Posterior cingulate gyrus (tissue), 11 donors: Measurements from ENCODE around the gene SLC11A2.
"Not testable (repeated sequence)": the region's sequence is repeated elsewhere in the genome, so short reads cannot be mapped to it uniquely, and the experiment has no call there.

Experiments used
- DNase-seq, 10 donors: peaks; one replicate each; pipeline versions ENCODE4 v3.0.0 to v3.0.0-alpha.2; 2020 to 2021; ENCODE audit warnings: mixed read lengths in 3 of 10
- intact Hi-C: fragments of 100-400 bp; cut with DNase I; formaldehyde crosslinking; loops from one replicate; pipeline ENCODE4 v1.15.1; 2023

Gene SLC11A2

DNA sequence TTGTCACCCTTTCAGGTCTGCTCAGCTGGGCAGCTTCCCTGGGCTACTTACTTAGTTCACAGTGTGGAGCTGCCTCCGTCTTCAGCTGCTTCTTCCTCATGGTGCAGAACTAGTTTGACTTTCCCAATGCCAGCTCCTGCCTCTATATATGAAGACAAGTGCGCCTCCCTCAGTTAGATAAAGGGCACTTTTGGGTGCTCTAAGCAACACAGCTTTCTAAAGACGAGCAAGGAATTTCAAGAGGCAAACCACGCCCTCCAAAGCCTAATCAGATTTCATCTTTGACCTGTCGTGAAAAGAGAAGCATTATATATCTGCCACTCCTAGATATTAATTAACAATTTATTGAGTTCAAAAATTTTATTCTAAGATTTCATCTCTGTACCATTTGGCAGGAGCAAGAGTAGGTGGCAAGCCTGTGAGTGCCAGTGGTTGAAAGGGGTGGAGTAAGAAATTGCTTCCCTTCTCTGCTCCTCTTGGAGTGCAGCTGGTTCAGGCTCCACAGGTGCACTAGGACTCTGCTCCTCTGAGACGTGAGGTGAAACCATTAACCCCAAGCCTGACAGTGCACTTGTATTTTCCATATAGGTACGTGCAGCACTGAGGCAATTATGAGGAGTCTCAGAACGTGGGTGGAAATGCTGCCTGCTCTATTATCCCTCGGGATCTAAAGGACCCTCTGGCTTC is 2.1 kb upstream of the SLC11A2 start:
- intact Hi-C loops, result loop anchor here (5.0 kb wide), 1 partner anchor 201 kb away; no protein-coding TSS in a partner anchor
- DNase-seq, result peak in 3 of 10 donors; percentile 34 to 80 (median 38)

DNA sequence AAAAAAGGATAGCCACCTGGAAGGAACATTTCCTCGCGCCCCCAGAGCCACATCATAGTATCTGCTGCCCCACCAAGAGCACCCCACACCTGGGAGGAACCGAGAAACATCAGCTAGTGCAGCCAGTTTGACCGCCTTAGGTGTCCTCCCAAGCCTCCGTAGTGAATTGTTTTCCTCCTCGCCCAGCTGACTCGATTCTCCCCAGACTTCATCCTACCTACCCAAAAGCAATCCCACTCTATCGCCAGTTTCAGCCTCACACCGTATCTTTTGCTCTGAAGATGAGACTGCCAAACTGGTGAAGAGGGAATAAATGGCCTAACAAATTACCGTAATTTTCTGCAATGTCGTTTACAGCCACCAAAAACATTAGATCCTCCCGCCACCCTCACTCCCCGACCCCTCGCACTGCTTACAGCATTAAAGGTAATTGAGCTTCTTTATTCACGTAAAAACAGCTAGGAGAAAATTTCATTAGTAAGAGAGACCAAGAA is 1.2 kb upstream of the SLC11A2 start:
- intact Hi-C loops, result loop anchor here (5.0 kb wide), 1 partner anchor 200 kb away; no protein-coding TSS in a partner anchor
- DNase-seq, result no peak

GRCh38 chr12:51025338-51025835 is 797 bp downstream of the SLC11A2 start:
- DNase-seq, result no peak
- intact Hi-C loops, result loop anchor here (2.0 to 5.0 kb wide), 2 partner anchors 15 to 198 kb away; no protein-coding TSS in a partner anchor

GRCh38 chr12:51023625-51024382 is 2.4 kb downstream of the SLC11A2 start:
- peak in 2 of 10 donors; percentile 35 to 59 for DNase-seq
- intact Hi-C loops, result loop anchor here (2.0 kb wide), 1 partner anchor 13 kb away; no protein-coding TSS in a partner anchor

DNA sequence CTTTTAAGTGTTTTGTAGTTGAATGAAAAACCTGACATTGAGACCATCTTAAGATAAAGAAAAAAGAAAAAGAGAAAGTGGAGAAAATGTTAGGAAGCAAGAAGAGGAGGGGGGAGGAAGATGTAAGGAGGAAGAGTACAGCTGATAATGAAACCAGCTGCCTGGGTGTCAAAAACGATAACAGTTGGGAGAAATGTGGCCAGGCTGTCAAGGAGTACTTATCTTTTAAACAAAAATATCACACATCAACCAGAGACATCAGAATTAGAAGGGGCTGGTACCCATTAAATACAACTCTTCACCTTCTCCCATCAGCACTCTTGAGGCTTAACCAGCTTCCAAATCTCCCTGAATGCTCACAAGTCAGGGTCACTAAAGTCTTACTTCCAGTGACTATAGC is 4.5 kb downstream of the SLC11A2 start:
- intact Hi-C loops, result no loop called here
- no peak for DNase-seq

DNA sequence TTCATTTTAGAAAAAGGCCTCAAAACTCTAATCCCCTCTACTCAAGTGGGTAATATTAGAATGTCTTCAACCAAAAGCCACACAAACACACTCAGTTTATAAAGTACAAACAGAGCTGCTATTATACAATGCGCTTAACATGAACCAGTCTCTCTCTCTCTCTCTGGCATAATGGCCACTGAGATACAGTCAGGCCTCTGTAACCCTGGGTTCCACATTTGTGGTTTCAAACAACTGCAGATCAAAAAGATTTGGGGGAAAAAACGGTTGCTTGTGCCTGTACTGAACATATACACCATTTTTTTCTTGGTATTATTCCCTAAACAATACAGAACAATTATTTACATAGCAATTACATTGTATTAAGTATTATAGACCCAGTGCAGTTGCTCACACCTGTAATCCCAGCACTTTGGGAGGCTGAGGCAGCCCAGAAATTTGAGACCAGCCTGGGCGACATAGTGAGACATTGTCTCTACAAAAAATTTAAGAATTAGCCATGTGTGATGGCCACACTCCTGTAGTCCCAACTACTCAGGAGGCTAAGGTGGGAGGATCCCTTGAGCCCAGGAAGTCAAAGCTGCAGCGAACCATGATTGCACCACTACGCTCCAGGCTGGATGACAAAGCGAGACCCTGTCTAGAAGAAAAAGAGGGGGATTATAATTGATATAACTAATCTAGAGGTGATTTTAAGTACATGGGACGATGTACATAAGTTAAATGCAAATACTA is 5.6 kb downstream of the SLC11A2 start:
- intact Hi-C loops, result no loop called here
- peak in 1 of 10 donors; percentile 22 for DNase-seq

DNA sequence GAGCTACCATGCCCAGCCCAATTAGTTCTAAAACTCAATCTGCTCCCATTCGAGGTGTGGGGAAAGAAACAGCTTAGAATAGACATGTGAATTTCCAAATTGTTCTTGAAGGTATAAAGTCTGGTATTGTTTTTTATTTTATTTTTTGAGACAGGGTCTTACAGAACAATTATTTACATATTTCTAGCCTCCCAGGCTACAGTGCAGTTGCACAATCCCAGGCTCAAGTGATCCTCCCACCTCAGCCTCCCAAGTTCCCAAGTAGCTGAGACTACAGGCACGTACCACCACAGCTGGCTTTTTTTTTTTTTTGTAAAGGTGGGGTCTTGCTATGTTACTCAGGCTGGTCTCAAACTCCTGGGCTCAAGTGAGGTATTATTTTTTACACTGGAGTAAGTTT is 6.3 kb downstream of the SLC11A2 start:
- intact Hi-C loops, result no loop called here
- no peak for DNase-seq

DNA sequence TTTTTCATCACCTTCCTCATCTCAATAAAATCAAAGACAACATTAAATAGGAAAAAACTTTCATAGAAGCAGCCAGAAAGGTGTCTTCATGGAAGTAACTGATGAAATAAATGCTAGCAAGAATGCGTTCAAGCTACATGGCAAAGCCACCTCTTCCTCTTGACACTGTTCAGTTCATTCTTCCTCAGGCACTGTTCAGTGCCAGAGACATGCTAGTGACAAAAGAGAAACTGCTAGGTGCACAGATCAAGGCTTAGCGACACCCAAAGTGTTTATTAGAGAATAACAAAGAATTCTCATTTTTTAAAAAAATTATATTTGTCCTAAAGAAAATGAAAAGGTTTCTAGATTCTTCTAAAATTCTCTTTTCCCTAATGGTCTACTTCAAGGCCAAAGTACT is 7.2 kb downstream of the SLC11A2 start:
- intact Hi-C loops, result no loop called here
- no peak for DNase-seq

GRCh38 chr12:51017452-51017851 is 8.7 kb downstream of the SLC11A2 start:
- no peak for DNase-seq
- intact Hi-C loops, result no loop called here

GRCh38 chr12:51014467-51014866 is 11.7 kb downstream of the SLC11A2 start:
- DNase-seq, intact Hi-C loops: not testable (repeated sequence)

- no peak for DNase-seq
Measured at GRCh38 chr12:51013441-51013840, 12.7 kb downstream of the SLC11A2 start.

GRCh38 chr12:51012570-51013236 is 13.5 kb downstream of the SLC11A2 start:
- no peak for DNase-seq

More at GRCh38 chr12:51013441-51013840, 12.7 kb downstream of the SLC11A2 start:
- intact Hi-C loops, result no loop called here

DNA sequence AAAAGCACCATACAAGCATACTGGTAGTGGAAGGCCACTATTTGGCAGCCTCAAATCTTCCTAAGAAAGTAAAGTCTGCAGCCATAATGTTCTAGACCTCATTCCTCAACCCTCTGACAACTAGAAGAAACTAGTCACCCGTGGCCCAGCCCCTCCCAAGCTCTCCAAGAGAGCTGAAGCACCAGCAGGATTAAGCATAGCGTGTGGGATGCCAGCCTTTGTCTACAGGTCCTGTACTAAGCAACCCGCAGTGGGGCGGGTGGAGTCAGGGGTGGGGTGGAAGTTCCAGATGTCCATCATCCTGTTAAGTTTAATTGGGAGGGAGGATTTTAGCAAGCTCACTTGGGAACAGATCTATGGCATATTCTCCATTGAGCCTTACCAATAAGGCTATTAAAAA is 14.2 kb downstream of the SLC11A2 start:
- no peak for DNase-seq
- intact Hi-C loops, result loop anchor here (2.0 kb wide), 1 partner anchor 13 kb away; no protein-coding TSS in a partner anchor

More at GRCh38 chr12:51012570-51013236, 13.5 kb downstream of the SLC11A2 start:
- intact Hi-C loops, result no loop called here

DNA sequence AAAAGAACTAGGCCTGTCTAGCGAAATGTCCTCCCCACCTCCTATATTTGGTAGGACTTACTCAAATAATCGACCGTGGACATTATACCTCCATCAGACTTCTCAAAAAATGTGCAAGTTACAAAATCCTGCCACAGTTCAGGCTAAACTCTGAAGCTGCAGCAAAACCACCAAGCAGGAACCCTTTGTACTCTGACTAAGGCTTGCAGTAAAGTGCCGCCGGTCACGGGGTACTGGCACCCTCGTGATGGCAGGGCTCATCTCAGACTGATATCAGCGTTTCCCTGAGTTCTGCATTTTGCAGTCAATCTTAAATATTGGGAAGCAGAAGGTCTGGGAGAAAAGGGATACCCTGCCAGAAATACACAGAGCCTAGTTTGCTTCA is 17.1 kb downstream of the SLC11A2 start:
- intact Hi-C loops, result no loop called here
- DNase-seq, result peak; percentile 79 to 98 (median 88)

DNA sequence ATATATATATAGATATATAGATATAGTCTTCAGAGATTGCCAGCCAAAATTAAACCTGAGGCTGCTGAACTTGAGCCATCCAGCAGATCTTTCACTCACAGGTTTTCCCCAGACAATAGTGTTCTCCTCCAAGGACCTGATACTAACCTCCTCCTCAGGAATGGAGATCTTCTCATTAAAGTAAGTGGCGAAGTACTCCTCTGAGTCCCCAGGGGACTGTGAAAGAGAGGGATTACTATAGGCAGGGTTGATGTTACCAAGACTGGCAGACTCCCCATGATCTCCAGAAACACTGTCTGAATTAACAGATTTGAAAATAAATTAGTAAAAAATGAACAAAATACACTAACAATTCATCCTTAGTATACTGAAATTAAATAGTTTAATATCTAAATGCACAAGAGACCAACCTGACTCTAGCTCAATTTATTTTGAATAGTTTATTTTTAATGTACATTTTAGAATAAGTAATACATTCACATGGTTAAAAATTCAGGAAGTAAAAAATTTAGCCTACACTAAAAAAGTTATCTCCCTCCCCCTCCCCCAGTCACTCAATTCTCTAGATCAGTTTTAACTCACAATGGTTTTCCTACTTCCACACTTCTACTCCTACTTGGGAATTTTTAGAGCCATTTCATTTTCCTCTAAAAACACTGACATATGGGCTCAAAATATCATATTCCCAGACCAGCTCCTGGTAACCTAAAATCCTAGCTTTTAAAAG is 17.7 kb downstream of the SLC11A2 start:
- no peak for DNase-seq
- intact Hi-C loops, result no loop called here

- intact Hi-C loops, result no loop called here
- DNase-seq, result no peak
Measured at GRCh38 chr12:51005671-51006070, 20.5 kb downstream of the SLC11A2 start.

- DNase-seq, result no peak
- intact Hi-C loops, result no loop called here
Measured at GRCh38 chr12:51005030-51005429, 21.2 kb downstream of the SLC11A2 start.

- intact Hi-C loops, result no loop called here
- DNase-seq, result peak in 1 of 10 donors; percentile 43
Measured at GRCh38 chr12:51004504-51004903, 21.7 kb downstream of the SLC11A2 start.

DNA sequence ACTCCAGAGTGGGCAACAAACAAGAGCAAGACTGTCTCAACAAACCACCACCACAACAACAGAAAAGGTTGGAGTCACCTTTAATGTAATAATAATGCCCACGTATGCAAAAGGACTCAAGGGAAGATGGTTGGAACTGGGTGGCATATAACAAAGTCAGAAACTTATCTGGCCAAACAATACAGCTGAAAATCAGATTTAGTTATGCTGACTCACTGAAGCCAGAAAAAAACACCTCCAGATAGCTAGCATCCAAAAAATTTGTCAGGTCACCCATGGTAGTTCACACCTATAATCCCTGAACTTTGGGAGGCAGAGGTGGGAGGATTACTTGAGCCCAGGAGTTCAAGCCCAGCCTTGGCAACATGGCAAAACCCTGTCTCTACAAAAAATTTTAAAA is 24.4 kb downstream of the SLC11A2 start:
- intact Hi-C loops, result no loop called here

More for the DNA sequence above, 24.4 kb downstream of the SLC11A2 start:
- no peak for DNase-seq
